GM21528 (cell line): ENCODE results near the gene NEK6.

ENCODE experiments used
- ATAC-seq: cut with Tn5 transposase; IDR thresholded peaks from one replicate; pipeline ENCODE4 v1.9.1; 2021; ENCODE audit warnings: mild to moderate bottlenecking, moderate library complexity; ENCODE audit not compliant: unreplicated experiment, low FRiP score

NEK6 gene

GRCh38 chr9:124349675-124350493, 92.1 kb downstream of the NEK6 start:
- no peak for ATAC-seq

GRCh38 chr9:124350494-124351263, 92.9 kb downstream of the NEK6 start:
- ATAC-seq = no peak

- ATAC-seq = no peak
Observed at GRCh38 chr9:124351672-124352468, 94.1 kb downstream of the NEK6 start.

- ATAC-seq = no peak
Observed at GRCh38 chr9:124352616-124353015, 94.9 kb downstream of the NEK6 start.

- no peak for ATAC-seq
Observed at GRCh38 chr9:124353166-124353768, 95.5 kb downstream of the NEK6 start.

GRCh38 chr9:124353811-124354274, 96.1 kb downstream of the NEK6 start:
- no peak for ATAC-seq

- no peak for ATAC-seq
Observed at GRCh38 chr9:124354346-124355038, 96.7 kb downstream of the NEK6 start.

- no peak for ATAC-seq
Observed at GRCh38 chr9:124355039-124355940, 97.5 kb downstream of the NEK6 start.

GRCh38 chr9:124355941-124356744, 98.4 kb downstream of the NEK6 start:
- no peak for ATAC-seq

- no peak for ATAC-seq
Observed at GRCh38 chr9:124356745-124357390, 99.1 kb downstream of the NEK6 start.

- ATAC-seq = no peak
Observed at GRCh38 chr9:124357721-124358361, 100.1 kb downstream of the NEK6 start.

- no peak for ATAC-seq
Observed at GRCh38 chr9:124358631-124359030, 100.9 kb downstream of the NEK6 start.

- ATAC-seq = no peak
Observed at GRCh38 chr9:124359426-124359825, 101.7 kb downstream of the NEK6 start.

GRCh38 chr9:124359855-124360678, 102.3 kb downstream of the NEK6 start:
- no peak for ATAC-seq

GRCh38 chr9:124361128-124361527, 103.4 kb downstream of the NEK6 start:
- ATAC-seq = no peak
